Measurements from ENCODE around the gene SLC29A2.

- TF ChIP-seq CTCF (IDR thresholded peaks at IDR 0.05; ENCODE audit: low read depth, low read length) (no peak), POLR2A (IDR thresholded peaks at IDR 0.05; ENCODE audit: extremely low read depth, insufficient read length) (no peak)
Measured at GRCh38 chr11:66321606-66322005, 50.0 kb downstream of the SLC29A2 start.

Data from NB4 (cell line).